SU-DHL-6 (cell line): ENCODE data around the gene JAKMIP1.

Experiments
- H2AFZ ChIP-seq: fragments of 200-600 bp; sonication (generic); 2 replicates; pipeline ENCODE4 v1.6.1; 2014; ENCODE audit warnings: low read depth, mild to moderate bottlenecking, moderate library complexity, mixed read lengths, antibody characterized with exemption, low read length; ENCODE audit not compliant: severe bottlenecking
- H3F3A ChIP-seq: fragments of 200-600 bp; shearing (Covaris generic); 2 replicates; pipeline ENCODE4 v1.6.0; 2016; ENCODE audit warnings: antibody characterized with exemption, mild to moderate bottlenecking; ENCODE audit not compliant: insufficient read depth
- H3K27ac ChIP-seq: fragments of 200-600 bp; sonication (generic); 2 replicates; pipeline ENCODE4 v1.5.1; 2016; ENCODE audit warnings: low read depth, mild to moderate bottlenecking, low read length, moderate library complexity, mixed read lengths
- H3K27me3 ChIP-seq: fragments of 200-600 bp; sonication (generic), shearing (Covaris generic); 2 replicates; pipeline ENCODE4 v1.6.0; 2014; ENCODE audit warnings: mild to moderate bottlenecking, low read length
- H3K36me3 ChIP-seq: fragments of 200-600 bp; sonication (generic); 2 replicates; pipeline ENCODE4 v1.6.1; 2014; ENCODE audit warnings: mild to moderate bottlenecking, low read length, mixed read lengths
- H3K4me2 ChIP-seq: fragments of 300-600, 200-600 bp; shearing (Covaris generic), sonication (generic); 2 replicates; pipeline ENCODE4 v1.6.0; 2014; ENCODE audit warnings: low read length, low read depth, mild to moderate bottlenecking; ENCODE audit not compliant: poor library complexity, severe bottlenecking
- H3K4me3 ChIP-seq: fragments of 200-600 bp; sonication (generic); 2 replicates; pipeline ENCODE4 v1.5.1; 2014; ENCODE audit warnings: antibody characterized with exemption, low read length, mild to moderate bottlenecking, mixed read lengths; ENCODE audit not compliant: insufficient read depth, poor library complexity, severe bottlenecking
- H3K79me2 ChIP-seq: fragments of 200-600 bp; sonication (generic); 2 replicates; pipeline ENCODE4 v1.6.1; 2014; ENCODE audit warnings: mild to moderate bottlenecking, low read length, moderate library complexity; ENCODE audit not compliant: insufficient read depth
- H3K9ac ChIP-seq: fragments of 200-600 bp; sonication (generic); 2 replicates; pipeline ENCODE4 v1.7.0; 2014; ENCODE audit warnings: mild to moderate bottlenecking, low read length
- H3K9me2 ChIP-seq: fragments of 200-600 bp; sonication (generic); replicated peaks from 2 replicates; pipeline ENCODE4 v1.6.1; 2014; ENCODE audit warnings: low read length; ENCODE audit not compliant: insufficient read depth
- H3K9me3 ChIP-seq: fragments of 200-600 bp; sonication (generic); 2 replicates; pipeline ENCODE4 v1.6.1; 2014; ENCODE audit warnings: low read length, mixed read lengths; ENCODE audit not compliant: insufficient read depth
- H4K20me1 ChIP-seq: fragments of 200-600 bp; sonication (generic); 2 replicates; pipeline ENCODE4 v1.6.1; 2014; ENCODE audit warnings: low read depth, mild to moderate bottlenecking, antibody characterized with exemption, low read length, moderate library complexity, mixed read lengths
- CTCF ChIP-seq: fragments of 200-600 bp; sonication (generic); IDR thresholded peaks from one replicate; pipeline ENCODE4 v1.5.1; 2017; ENCODE audit warnings: antibody characterized with exemption, mild to moderate bottlenecking, low read length, moderate library complexity; ENCODE audit not compliant: insufficient read depth, poor library complexity, severe bottlenecking
- EZH2phosphoT487 ChIP-seq: fragments of 200-600 bp; sonication (generic), shearing (Covaris generic); conservative IDR thresholded peaks from 2 replicates; pipeline ENCODE4 v1.6.1; 2018; ENCODE audit warnings: mild to moderate bottlenecking, antibody characterized with exemption, low read length, moderate library complexity, mixed read lengths

The JAKMIP1 gene

GRCh38 chr4:6228158-6229067, 28.1 kb upstream of the JAKMIP1 start:
- H3K9ac ChIP-seq: no peak overlapping the region
- no peak overlapping the region for H3K27ac ChIP-seq
- H2AFZ ChIP-seq: no peak overlapping the region
- no peaks in the 10 kb centered on the region for H3K27me3 ChIP-seq
- H3K4me2 ChIP-seq: no peak overlapping the region
- no peak for TF ChIP-seq EZH2phosphoT487
- no peak for TF ChIP-seq CTCF
- H3K79me2 ChIP-seq: no peaks in the 10 kb centered on the region
- no peaks in the 10 kb centered on the region for H4K20me1 ChIP-seq
- no peak overlapping the region for H3K4me3 ChIP-seq
- no peaks in the 10 kb centered on the region for H3K36me3 ChIP-seq
- H3K9me3 ChIP-seq: no peaks in the 10 kb centered on the region
- no peaks in the 10 kb centered on the region for H3F3A ChIP-seq
- no peaks in the 10 kb centered on the region for H3K9me2 ChIP-seq

- Histone ChIP-seq H3K79me2 (no peaks in the 10 kb centered on the region), H3K27ac (no peak overlapping the region), H3K4me2 (no peak overlapping the region), H3F3A (no peaks in the 10 kb centered on the region), H3K9me3 (no peaks in the 10 kb centered on the region), H4K20me1 (no peaks in the 10 kb centered on the region), H3K36me3 (no peaks in the 10 kb centered on the region), H3K9ac (no peak overlapping the region), H3K4me3 (no peak overlapping the region), H3K9me2 (no peaks in the 10 kb centered on the region), H2AFZ (no peak overlapping the region), H3K27me3 (no peaks in the 10 kb centered on the region)
- TF ChIP-seq EZH2phosphoT487 (no peak), CTCF (no peak)
Observed at GRCh38 chr4:6227412-6228157, 27.2 kb upstream of the JAKMIP1 start.

DNA sequence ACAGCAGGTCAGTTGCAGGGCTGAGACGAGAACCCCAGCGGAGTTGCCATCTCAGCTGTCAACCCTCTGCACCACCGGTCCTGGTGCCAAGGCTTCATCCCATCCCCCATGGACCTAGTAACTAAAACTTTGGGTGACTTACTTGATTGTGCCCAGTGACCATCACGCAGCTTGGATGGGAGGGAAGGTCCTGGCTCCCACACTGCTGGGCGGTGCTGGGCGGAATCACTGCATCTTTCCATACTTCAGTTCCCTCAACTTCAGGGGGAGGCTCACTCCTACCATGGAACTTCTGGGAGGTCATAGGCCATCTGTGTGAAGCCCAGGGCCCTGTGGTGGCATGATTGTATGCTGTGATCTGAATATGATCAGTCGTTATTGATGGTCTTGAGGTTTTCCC, 26.2 kb upstream of the JAKMIP1 start:
- Histone ChIP-seq H3K27me3 (no peaks in the 10 kb centered on the region), H3K79me2 (no peaks in the 10 kb centered on the region), H3F3A (no peaks in the 10 kb centered on the region), H4K20me1 (no peaks in the 10 kb centered on the region), H3K4me3 (no peak overlapping the region), H3K9me3 (no peaks in the 10 kb centered on the region), H3K9ac (no peak overlapping the region), H2AFZ (no peak overlapping the region), H3K36me3 (no peaks in the 10 kb centered on the region), H3K4me2 (no peak overlapping the region), H3K27ac (no peak overlapping the region), H3K9me2 (no peaks in the 10 kb centered on the region)
- no peak for TF ChIP-seq CTCF
- TF ChIP-seq EZH2phosphoT487: no peak
